IMR-90 (cell line): ENCODE measurements around the gene DNAH17. TPM values are rescaled to one million over a fixed set of nuclear protein-coding genes. Genes with fewer than 3 reads are reported as not detected.

Source experiments
- ATAC-seq: fragments of 200-7000 bp; cut with Tn5 transposase; 2 replicates; pipeline ENCODE4 v1.9.1; 2020; ENCODE audit warnings: low read depth, mild to moderate bottlenecking, moderate library complexity
- BruUV-seq: library from RNA; stranded (reverse); fragments of 400-500 nt; replicated peaks from 2 replicates; lab custom pipeline; 2021; lab: Mats Ljungman, UMichigan
- CTCF ChIA-PET: fragments of 300-600 bp; formaldehyde crosslinking; extraction: SDS; loops from one replicate; lab custom pipeline; 2021; ENCODE audit warnings: antibody characterized with exemption; lab: Yijun Ruan, JAX
- POLR2A ChIA-PET: fragments of 300-600 bp; sonication (Branson Sonifier 250); formaldehyde crosslinking; loops from one replicate; lab custom pipeline; 2022; ENCODE audit warnings: antibody characterized with exemption; ENCODE audit not compliant: unreplicated experiment; lab: Charles Lee
- DNase-seq: peaks from one replicate; pipeline ENCODE4 v3.0.0; 2013
- H2AFZ ChIP-seq: replicated peaks from 2 replicates; pipeline ENCODE3; 2013; ENCODE audit warnings: low read length, mild to moderate bottlenecking; ENCODE audit not compliant: poor library complexity
- H2AK5ac ChIP-seq: 2 replicates; pipeline ENCODE4 v1.6.1; 2013; ENCODE audit warnings: low read depth, low read length, inconsistent platforms
- H2AK9ac ChIP-seq: replicated peaks from 2 replicates; pipeline ENCODE3; 2013; ENCODE audit warnings: mild to moderate bottlenecking, low read depth, low read length, moderate library complexity; ENCODE audit not compliant: poor library complexity
- H2BK120ac ChIP-seq: 2 replicates; pipeline ENCODE4 v1.6.1; 2013; ENCODE audit warnings: low read depth, low read length, inconsistent platforms
- H2BK15ac ChIP-seq: 3 replicates; pipeline ENCODE4 v1.6.1; 2013; ENCODE audit warnings: low read depth, low read length, inconsistent platforms
- H2BK20ac ChIP-seq: 2 replicates; pipeline ENCODE4 v1.6.1; 2013; ENCODE audit warnings: low read depth, mild to moderate bottlenecking, inconsistent platforms, low read length, moderate library complexity
- H2BK5ac ChIP-seq: 2 replicates; pipeline ENCODE4 v1.6.1; 2013; ENCODE audit warnings: mild to moderate bottlenecking, low read depth, low read length, inconsistent platforms; ENCODE audit not compliant: poor library complexity, severe bottlenecking
- H3K14ac ChIP-seq: replicated peaks from 2 replicates; pipeline ENCODE4 v1.6.1; 2013; ENCODE audit warnings: low read depth, low read length, inconsistent platforms
- H3K18ac ChIP-seq: 2 replicates; pipeline ENCODE4 v1.6.1; 2013; ENCODE audit warnings: low read depth, low read length, control low read depth
- H3K23ac ChIP-seq: 2 replicates; pipeline ENCODE4 v1.6.1; 2013; ENCODE audit warnings: low read depth, low read length, inconsistent platforms
- H3K27ac ChIP-seq: 2 replicates; pipeline ENCODE4 v1.5.1; 2013; ENCODE audit warnings: mild to moderate bottlenecking, control low read depth, low read length; ENCODE audit not compliant: insufficient read depth
- H3K27me3 ChIP-seq: 2 replicates; pipeline ENCODE4 v1.6.1; 2013; ENCODE audit warnings: low read length; ENCODE audit not compliant: control insufficient read depth, insufficient read depth
- H3K36me3 ChIP-seq: 2 replicates; pipeline ENCODE4 v1.6.1; 2013; ENCODE audit warnings: low read length, mixed read lengths; ENCODE audit not compliant: control insufficient read depth, insufficient read depth
- H3K4ac ChIP-seq: 2 replicates; pipeline ENCODE4 v1.6.1; 2013; ENCODE audit warnings: low read depth, low read length, inconsistent platforms
- H3K4me1 ChIP-seq: 2 replicates; pipeline ENCODE4 v1.6.1; 2013; ENCODE audit warnings: low read length, mixed read lengths; ENCODE audit not compliant: control insufficient read depth, insufficient read depth
- H3K4me2 ChIP-seq: 2 replicates; pipeline ENCODE4 v1.6.1; 2013; ENCODE audit warnings: low read depth, mild to moderate bottlenecking, control low read depth, low read length, moderate library complexity
- H3K4me3 ChIP-seq: 2 replicates; pipeline ENCODE4 v1.5.1; 2013; ENCODE audit warnings: low read depth, mild to moderate bottlenecking, control low read depth, low read length, moderate library complexity; ENCODE audit not compliant: insufficient read depth
- H3K56ac ChIP-seq: 2 replicates; pipeline ENCODE4 v1.6.1; 2013; ENCODE audit warnings: low read length, inconsistent platforms; ENCODE audit not compliant: insufficient read depth; ENCODE audit errors: extremely low read depth
- H3K79me1 ChIP-seq, 2 experiments: 2 replicates each; pipeline ENCODE4 v1.6.1; 2013; ENCODE audit warnings: low read length in 2 of 2, inconsistent platforms in 1 of 2, low read depth in 1 of 2
- H3K9ac ChIP-seq: 2 replicates; pipeline ENCODE4 v1.6.1; 2013; ENCODE audit warnings: low read depth, low read length, control low read depth
- H3K9me1 ChIP-seq: 2 replicates; pipeline ENCODE4 v1.6.1; 2013; ENCODE audit warnings: low read length, inconsistent platforms; ENCODE audit not compliant: insufficient read depth
- H3K9me3 ChIP-seq: 2 replicates; pipeline ENCODE4 v1.6.1; 2013; ENCODE audit warnings: low read length; ENCODE audit not compliant: control insufficient read depth, insufficient read depth
- H4K20me1 ChIP-seq: 2 replicates; pipeline ENCODE4 v1.6.1; 2013; ENCODE audit warnings: low read length, inconsistent platforms; ENCODE audit not compliant: insufficient read depth
- H4K5ac ChIP-seq: 2 replicates; pipeline ENCODE4 v1.6.1; 2013; ENCODE audit warnings: mild to moderate bottlenecking, low read depth, low read length, control low read depth
- H4K8ac ChIP-seq, 2 experiments: 2 replicates each; pipeline ENCODE4 v1.6.1; 2013; ENCODE audit warnings: low read depth in 2 of 2, low read length in 2 of 2, control low read depth in 1 of 2, inconsistent platforms in 1 of 2
- H4K91ac ChIP-seq: 2 replicates; pipeline ENCODE4 v1.6.1; 2013; ENCODE audit warnings: low read depth, low read length, inconsistent platforms; ENCODE audit not compliant: insufficient read depth
- BHLHE40 ChIP-seq: fragments of 150-350 bp; IDR thresholded peaks from 2 replicates; pipeline ENCODE4 v1.6.1; 2016; ENCODE audit warnings: mild to moderate bottlenecking, low read depth, low read length
- FOS ChIP-seq: fragments of 150-350 bp; IDR thresholded peaks from 2 replicates; pipeline ENCODE4 v1.6.1; 2016; ENCODE audit warnings: low read depth, low read length
- MAFK ChIP-seq: IDR thresholded peaks from 2 replicates; pipeline ENCODE4 v1.6.1; 2012; ENCODE audit warnings: low read depth, low read length, improper control_type of control experiment
- MAZ ChIP-seq: IDR thresholded peaks from 2 replicates; pipeline ENCODE4 v1.6.1; 2012; ENCODE audit warnings: low read depth, mild to moderate bottlenecking, low read length, improper control_type of control experiment, moderate library complexity, borderline replicate concordance
- MXI1 ChIP-seq: IDR thresholded peaks from 2 replicates; pipeline ENCODE4 v1.6.1; 2012; ENCODE audit warnings: low read depth, mild to moderate bottlenecking, low read length, moderate library complexity, borderline replicate concordance
- RAD21 ChIP-seq: IDR thresholded peaks from 2 replicates; pipeline ENCODE4 v1.6.1; 2012; ENCODE audit warnings: low read length, improper control_type of control experiment
- RCOR1 ChIP-seq: IDR thresholded peaks from 2 replicates; pipeline ENCODE4 v1.6.1; 2012; ENCODE audit warnings: mild to moderate bottlenecking, low read length, improper control_type of control experiment; ENCODE audit not compliant: insufficient replicate concordance
- RFX5 ChIP-seq: IDR thresholded peaks from 2 replicates; pipeline ENCODE4 v1.8.0; 2012; ENCODE audit warnings: low read depth, mild to moderate bottlenecking, low read length, moderate library complexity
- SMC3 ChIP-seq: fragments of 150-350 bp; IDR thresholded peaks from 2 replicates; pipeline ENCODE4 v1.6.1; 2016; ENCODE audit warnings: low read depth, mild to moderate bottlenecking, antibody characterized with exemption, low read length, moderate library complexity
- USF2 ChIP-seq: fragments of 150-350 bp; IDR thresholded peaks from 2 replicates; pipeline ENCODE4 v1.6.1; 2017; ENCODE audit warnings: mild to moderate bottlenecking, antibody characterized with exemption, low read length, low read depth
- WGBS, 2 experiments: methylation state at CpG; one replicate each; pipeline versions ENCODE4 v1.1.5 to v1.1.7; 2013; ENCODE audit warnings: missing lambda C conversion rate in 2 of 2; ENCODE audit not compliant: insufficient read length in 1 of 2; ENCODE audit errors: extremely low coverage in 2 of 2; 5-methylcytosine and 5-hydroxymethylcytosine counted together
- dilution Hi-C: fragments of 300-500 bp; cut with HindIII; formaldehyde crosslinking; loops from one replicate; pipeline ENCODE4 v1.14.3; 2018; ENCODE audit warnings: low sequenced_read_pairs; ENCODE audit not compliant: unreplicated experiment
- in situ Hi-C: fragments of 300-500 bp; cut with MboI; formaldehyde crosslinking; loops from 3 replicates; pipeline ENCODE4 v1.14.3; 2019; ENCODE audit warnings: low sequenced_read_pairs, inconsistent platforms, mixed read lengths
- intact Hi-C: fragments of 100-400 bp; cut with micrococcal nuclease; formaldehyde crosslinking; loops from 2 replicates; pipeline ENCODE4 v1.10.0; 2022
- polyA plus RNA-seq, 3 experiments: library from polyadenylated mRNA; depleted of rRNA; stranded (reverse); fragments of >200 nt; gene quantifications; 2 replicates each; pipeline ENCODE4 v1.2.3, GENCODE V29; 2012; ENCODE audit warnings: low replicate concordance in 1 of 3
- total RNA-seq: library from RNA; depleted of rRNA; stranded (reverse); fragments of >200 nt; gene quantifications from 2 replicates; pipeline ENCODE4 v1.2.3, GENCODE V29; 2012

The DNAH17 gene
- total and polyA plus RNA-seq, 2 of the 4 experiments (the other 2 are of a cell fraction) = not detected

GRCh38 chr17:78512976-78513375 is 64.2 kb downstream of the DNAH17 start:
- H3K18ac ChIP-seq = no peak overlapping the region
- H4K20me1 ChIP-seq = no peaks in the 10 kb centered on the region
- H3K27me3 ChIP-seq = peaks cover 28% of the 10 kb centered on the region
- no peak overlapping the region for H3K23ac ChIP-seq
- no peak overlapping the region for H2AFZ ChIP-seq
- no peak overlapping the region for H2BK120ac ChIP-seq
- H3K4me1 ChIP-seq = no peaks in the 10 kb centered on the region
- WGBS, 2 experiments = 80% methylated on average over 1 of the region's 4 CpGs; no CpG with 5 or more reads in 1 of the 2 experiments
- no peak overlapping the region for H3K4ac ChIP-seq
- H3K9ac ChIP-seq = no peak overlapping the region
- dilution Hi-C loops (no loop called here), in situ Hi-C loops (no loop called here), intact Hi-C loops (no loop called here)
- ChIA-PET CTCF (no interaction called here), POLR2A (no interaction called here)
- no peak overlapping the region for H3K4me3 ChIP-seq
- H3K36me3 ChIP-seq = no peaks in the 10 kb centered on the region
- ATAC-seq (no peak), DNase-seq (no peak)
- no peak overlapping the region for H3K14ac ChIP-seq
- no peak overlapping the region for H4K5ac ChIP-seq
- TF ChIP-seq MAZ (no peak), BHLHE40 (no peak), RCOR1 (no peak), USF2 (no peak), RFX5 (no peak), MXI1 (no peak), SMC3 (no peak), FOS (no peak), RAD21 (no peak), MAFK (no peak)
- H2BK20ac ChIP-seq = no peak overlapping the region
- H3K9me1 ChIP-seq = no peaks in the 10 kb centered on the region
- no TSS peak for BruUV-seq
- no peak overlapping the region for H2BK5ac ChIP-seq
- H2BK15ac ChIP-seq = no peak overlapping the region
- no peak overlapping the region for H4K8ac ChIP-seq
- no peak overlapping the region for H3K27ac ChIP-seq
- H2AK5ac ChIP-seq = no peak overlapping the region
- H2AK9ac ChIP-seq = no peak overlapping the region
- no peak overlapping the region for H4K91ac ChIP-seq
- H3K56ac ChIP-seq = no peak overlapping the region
- H3K79me1 ChIP-seq = no peaks in the 10 kb centered on the region
- peaks cover 6% of the 10 kb centered on the region; the same call in 1 of the 2 replicates for H3K9me3 ChIP-seq
- no peak overlapping the region for H3K4me2 ChIP-seq
